ENCODE measurements around the gene PDE11A. TPM values are rescaled to one million over a fixed set of nuclear protein-coding genes. Genes with fewer than 3 reads are reported as not detected.

The PDE11A gene
- total RNA-seq, 2 experiments from 2014 or later = not detected

- TF ChIP-seq CTCF (IDR thresholded peaks at IDR 0.05) = no peak
- ChIA-PET CTCF (no interaction called here), POLR2A (no interaction called here)
- H3K36me3 ChIP-seq (ENCODE audit: insufficient read depth, low read length) = no peaks in the 10 kb centered on the region
- Mint-ChIP-seq H3K36me3 (ENCODE audit: low read depth) (no peaks in the 10 kb centered on the region), H3K27ac (no peak overlapping the region), H3K9me3 (no peaks in the 10 kb centered on the region), H3K4me1 (ENCODE audit: low read depth) (no peaks in the 10 kb centered on the region), H3K27me3 (no peaks in the 10 kb centered on the region), H3K4me3 (no peak overlapping the region)
- H3K9me3 ChIP-seq (ENCODE audit: control insufficient read depth in 1 of 2, insufficient read depth in 1 of 2, low read length in 2 of 2) = no peaks in the 10 kb centered on the region
- H3K4me3 ChIP-seq (ENCODE audit: low read length) = no peak overlapping the region
- no peak overlapping the region for H3K27ac ChIP-seq (ENCODE audit: low read depth in 1 of 2, low read length in 2 of 2)
- no peaks in the 10 kb centered on the region for H3K27me3 ChIP-seq (ENCODE audit: control insufficient read depth in 1 of 2, insufficient read depth in 2 of 2, low read length in 2 of 2)
- ATAC-seq (ENCODE audit: poor library complexity) (no peak), DNase-seq (no peak)
- intact Hi-C loops (cut with DNase I, micrococcal nuclease) = no loop called here
- no peaks in the 10 kb centered on the region for H3K4me1 ChIP-seq (ENCODE audit: insufficient read depth, low read length)
Measured at GRCh38 chr2:177716484-177716883, 356.1 kb downstream of the PDE11A start.

- Mint-ChIP-seq H3K9me3 (no peaks in the 10 kb centered on the region), H3K27me3 (no peaks in the 10 kb centered on the region), H3K4me3 (no peak overlapping the region), H3K27ac (no peak overlapping the region), H3K36me3 (ENCODE audit: low read depth) (no peaks in the 10 kb centered on the region), H3K4me1 (ENCODE audit: low read depth) (no peaks in the 10 kb centered on the region)
- no peak for TF ChIP-seq CTCF (IDR thresholded peaks at IDR 0.05)
- intact Hi-C loops (cut with DNase I, micrococcal nuclease) = no loop called here
- DNase-seq (no peak), ATAC-seq (ENCODE audit: poor library complexity) (no peak)
- no peaks in the 10 kb centered on the region for H3K36me3 ChIP-seq (ENCODE audit: insufficient read depth, low read length)
- no peak overlapping the region for H3K4me3 ChIP-seq (ENCODE audit: low read length)
- no peaks in the 10 kb centered on the region for H3K4me1 ChIP-seq (ENCODE audit: insufficient read depth, low read length)
- CTCF ChIA-PET = no interaction called here
- H3K27ac ChIP-seq (ENCODE audit: low read depth in 1 of 2, low read length in 2 of 2) = no peak overlapping the region
- H3K9me3 ChIP-seq (ENCODE audit: control insufficient read depth in 1 of 2, insufficient read depth in 1 of 2, low read length in 2 of 2) = no peaks in the 10 kb centered on the region
- POLR2A ChIA-PET = no interaction called here
- H3K27me3 ChIP-seq (ENCODE audit: control insufficient read depth in 1 of 2, insufficient read depth in 2 of 2, low read length in 2 of 2) = no peaks in the 10 kb centered on the region
Measured at GRCh38 chr2:177715771-177716170, 356.8 kb downstream of the PDE11A start.

GRCh38 chr2:177714704-177715103 lies 357.9 kb downstream of the PDE11A start:
- Mint-ChIP-seq H3K36me3 (ENCODE audit: low read depth) (no peaks in the 10 kb centered on the region), H3K4me1 (ENCODE audit: low read depth) (no peaks in the 10 kb centered on the region), H3K4me3 (no peak overlapping the region), H3K27me3 (no peaks in the 10 kb centered on the region), H3K9me3 (no peaks in the 10 kb centered on the region), H3K27ac (no peak overlapping the region)
- intact Hi-C loops (cut with DNase I, micrococcal nuclease) = no loop called here
- Histone ChIP-seq H3K4me1 (ENCODE audit: insufficient read depth, low read length) (no peaks in the 10 kb centered on the region), H3K27ac (ENCODE audit: low read depth in 1 of 2, low read length in 2 of 2) (no peak overlapping the region), H3K36me3 (ENCODE audit: insufficient read depth, low read length) (no peaks in the 10 kb centered on the region), H3K4me3 (ENCODE audit: low read length) (no peak overlapping the region), H3K27me3 (ENCODE audit: control insufficient read depth in 1 of 2, insufficient read depth in 2 of 2, low read length in 2 of 2) (no peaks in the 10 kb centered on the region), H3K9me3 (ENCODE audit: control insufficient read depth in 1 of 2, insufficient read depth in 1 of 2, low read length in 2 of 2) (no peaks in the 10 kb centered on the region)
- ChIA-PET POLR2A (no interaction called here), CTCF (interaction anchor here (1.0 kb wide), 1 partner anchor 41 kb away, joined by 3 read pairs; no protein-coding TSS in a partner anchor)
- no peak for DNase-seq
- ATAC-seq (ENCODE audit: poor library complexity) = no peak
- TF ChIP-seq CTCF (IDR thresholded peaks at IDR 0.05) = no peak
